ENCODE data around the gene FMNL1.
"Not testable (repeated sequence)": the region's sequence is repeated elsewhere in the genome, so short reads cannot be mapped to it uniquely, and the experiment has no call there.

Gene FMNL1, protein sequence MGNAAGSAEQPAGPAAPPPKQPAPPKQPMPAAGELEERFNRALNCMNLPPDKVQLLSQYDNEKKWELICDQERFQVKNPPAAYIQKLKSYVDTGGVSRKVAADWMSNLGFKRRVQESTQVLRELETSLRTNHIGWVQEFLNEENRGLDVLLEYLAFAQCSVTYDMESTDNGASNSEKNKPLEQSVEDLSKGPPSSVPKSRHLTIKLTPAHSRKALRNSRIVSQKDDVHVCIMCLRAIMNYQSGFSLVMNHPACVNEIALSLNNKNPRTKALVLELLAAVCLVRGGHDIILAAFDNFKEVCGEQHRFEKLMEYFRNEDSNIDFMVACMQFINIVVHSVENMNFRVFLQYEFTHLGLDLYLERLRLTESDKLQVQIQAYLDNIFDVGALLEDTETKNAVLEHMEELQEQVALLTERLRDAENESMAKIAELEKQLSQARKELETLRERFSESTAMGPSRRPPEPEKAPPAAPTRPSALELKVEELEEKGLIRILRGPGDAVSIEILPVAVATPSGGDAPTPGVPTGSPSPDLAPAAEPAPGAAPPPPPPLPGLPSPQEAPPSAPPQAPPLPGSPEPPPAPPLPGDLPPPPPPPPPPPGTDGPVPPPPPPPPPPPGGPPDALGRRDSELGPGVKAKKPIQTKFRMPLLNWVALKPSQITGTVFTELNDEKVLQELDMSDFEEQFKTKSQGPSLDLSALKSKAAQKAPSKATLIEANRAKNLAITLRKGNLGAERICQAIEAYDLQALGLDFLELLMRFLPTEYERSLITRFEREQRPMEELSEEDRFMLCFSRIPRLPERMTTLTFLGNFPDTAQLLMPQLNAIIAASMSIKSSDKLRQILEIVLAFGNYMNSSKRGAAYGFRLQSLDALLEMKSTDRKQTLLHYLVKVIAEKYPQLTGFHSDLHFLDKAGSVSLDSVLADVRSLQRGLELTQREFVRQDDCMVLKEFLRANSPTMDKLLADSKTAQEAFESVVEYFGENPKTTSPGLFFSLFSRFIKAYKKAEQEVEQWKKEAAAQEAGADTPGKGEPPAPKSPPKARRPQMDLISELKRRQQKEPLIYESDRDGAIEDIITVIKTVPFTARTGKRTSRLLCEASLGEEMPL

DNA sequence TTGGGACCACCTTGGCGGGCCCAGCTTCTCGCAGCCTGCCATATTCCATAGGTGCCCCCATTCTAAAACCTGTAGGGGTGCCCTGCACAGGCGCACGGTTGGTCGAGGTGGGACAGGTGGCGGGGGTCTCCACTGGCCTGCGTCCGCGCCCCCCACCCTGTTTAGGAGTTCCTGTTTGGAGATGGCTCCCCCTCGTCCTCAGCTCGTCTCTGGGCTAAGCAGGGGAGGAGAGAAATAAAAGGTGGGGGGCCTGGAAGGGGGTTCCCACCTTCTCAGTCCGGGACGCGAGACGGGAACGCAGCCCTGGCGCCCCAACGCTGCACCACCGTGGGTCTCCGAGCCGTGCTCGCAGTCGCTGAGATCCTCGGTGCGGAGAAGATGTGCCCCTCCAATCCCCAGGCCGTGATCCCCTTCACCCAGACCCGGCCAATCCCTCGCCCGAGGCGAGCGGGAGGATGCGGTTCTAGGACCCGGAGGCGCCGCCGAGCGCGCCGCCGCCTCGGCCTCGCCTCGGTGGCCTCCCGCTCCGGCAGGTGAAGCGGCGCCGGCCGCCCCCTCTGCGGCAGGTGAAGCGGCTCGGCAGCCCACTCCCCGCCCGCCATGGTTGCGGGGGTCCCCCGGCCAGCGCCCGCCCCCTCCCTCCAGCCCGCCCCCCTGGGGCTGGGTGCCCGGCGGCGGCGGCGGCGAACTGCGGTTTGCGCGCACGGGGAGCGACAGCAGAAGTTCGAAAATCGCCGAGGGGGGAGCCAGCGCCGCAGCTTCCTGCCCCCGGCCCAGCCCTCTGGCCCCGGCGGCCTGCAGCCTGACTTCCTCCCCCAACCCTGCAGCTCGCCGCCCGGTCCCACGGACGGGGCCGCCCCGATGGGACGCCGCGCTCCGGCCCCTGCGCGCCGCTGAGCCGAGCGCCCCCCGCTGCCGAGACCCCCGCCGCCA is at the start of gene FMNL1:
FMNL1 (plus strand) TSS at position 805 of the 933 bp plus-strand sequence. CDS start 240 bp downstream, outside the sequence.
- DNase-seq (ENCODE audit: low read depth in 1 of 2, low spot score in 1 of 2): peak; percentile 37 to 54

DNA sequence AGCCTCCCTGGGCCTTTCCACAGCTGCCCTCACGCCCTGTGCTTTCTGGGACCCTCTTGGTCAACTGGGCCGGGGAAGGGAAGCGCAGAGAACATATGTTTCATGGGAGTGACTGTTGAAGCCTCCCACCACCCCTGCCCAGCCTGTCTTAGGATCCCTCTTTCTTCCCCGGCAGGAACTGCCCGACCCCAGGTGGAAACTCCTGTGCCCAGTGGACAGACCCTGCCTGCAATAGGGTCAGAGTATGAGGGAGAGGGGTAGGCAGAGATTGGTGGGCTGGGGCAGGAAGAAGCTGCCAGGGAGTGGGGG is 49.5 kb upstream of the FMNL1 start:
- DNase-seq (ENCODE audit: low read depth in 1 of 2, low spot score in 1 of 2): no peak

GRCh38 chr17:45172541-45173286 is 49.0 kb upstream of the FMNL1 start:
- no peak for DNase-seq (ENCODE audit: low read depth in 1 of 2, low spot score in 1 of 2)

DNA sequence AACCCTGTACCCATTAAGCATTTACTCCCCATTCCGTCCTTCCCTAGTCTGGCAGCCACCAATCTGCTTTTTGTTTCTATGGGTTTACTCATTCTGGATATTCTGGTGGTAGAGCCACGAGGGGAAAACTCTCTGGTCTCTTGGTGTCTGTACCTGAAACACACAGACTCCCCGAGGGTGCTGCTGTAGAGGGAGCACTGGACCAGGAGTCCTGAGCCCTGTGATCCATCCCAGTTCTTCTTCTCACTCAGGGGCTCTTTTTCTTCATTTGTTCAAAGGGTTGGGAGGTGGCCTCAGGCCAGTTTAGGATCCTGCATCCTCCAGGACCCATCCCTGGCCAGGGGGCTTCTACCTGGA is 45.9 kb upstream of the FMNL1 start:
- DNase-seq (ENCODE audit: low read depth in 1 of 2, low spot score in 1 of 2): no peak

DNA sequence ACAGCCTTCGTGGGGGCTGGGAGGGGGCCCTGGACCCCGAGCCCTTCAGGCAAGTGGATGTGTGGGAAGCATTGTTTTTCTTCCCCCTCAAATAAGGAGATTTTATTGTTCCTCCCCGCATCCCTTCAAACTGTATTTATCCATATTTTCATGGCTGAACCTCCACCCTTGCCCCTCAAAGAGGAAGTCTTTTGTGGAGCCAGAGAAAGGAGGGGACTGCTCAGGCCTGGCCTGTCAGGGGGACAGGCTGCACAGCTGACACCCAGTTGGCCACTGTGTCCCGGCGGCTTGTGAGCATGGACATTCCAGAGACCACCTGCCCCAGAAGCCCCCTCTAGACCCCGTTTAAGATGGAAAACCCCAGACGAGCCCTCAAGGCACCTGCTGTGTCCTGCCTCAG is 44.1 kb upstream of the FMNL1 start:
- DNase-seq (ENCODE audit: low read depth in 1 of 2, low spot score in 1 of 2): no peak

- DNase-seq (ENCODE audit: low read depth in 1 of 2, low spot score in 1 of 2): no peak
These were observed 37.5 kb upstream of the FMNL1 start for GRCh38 chr17:45184144-45184543.

- DNase-seq (ENCODE audit: low read depth in 1 of 2, low spot score in 1 of 2): no peak
These were observed 34.8 kb upstream of the FMNL1 start for GRCh38 chr17:45186801-45187354.

- no peak for DNase-seq (ENCODE audit: low read depth in 1 of 2, low spot score in 1 of 2)
These were observed 32.7 kb upstream of the FMNL1 start for GRCh38 chr17:45189009-45189408.

DNA sequence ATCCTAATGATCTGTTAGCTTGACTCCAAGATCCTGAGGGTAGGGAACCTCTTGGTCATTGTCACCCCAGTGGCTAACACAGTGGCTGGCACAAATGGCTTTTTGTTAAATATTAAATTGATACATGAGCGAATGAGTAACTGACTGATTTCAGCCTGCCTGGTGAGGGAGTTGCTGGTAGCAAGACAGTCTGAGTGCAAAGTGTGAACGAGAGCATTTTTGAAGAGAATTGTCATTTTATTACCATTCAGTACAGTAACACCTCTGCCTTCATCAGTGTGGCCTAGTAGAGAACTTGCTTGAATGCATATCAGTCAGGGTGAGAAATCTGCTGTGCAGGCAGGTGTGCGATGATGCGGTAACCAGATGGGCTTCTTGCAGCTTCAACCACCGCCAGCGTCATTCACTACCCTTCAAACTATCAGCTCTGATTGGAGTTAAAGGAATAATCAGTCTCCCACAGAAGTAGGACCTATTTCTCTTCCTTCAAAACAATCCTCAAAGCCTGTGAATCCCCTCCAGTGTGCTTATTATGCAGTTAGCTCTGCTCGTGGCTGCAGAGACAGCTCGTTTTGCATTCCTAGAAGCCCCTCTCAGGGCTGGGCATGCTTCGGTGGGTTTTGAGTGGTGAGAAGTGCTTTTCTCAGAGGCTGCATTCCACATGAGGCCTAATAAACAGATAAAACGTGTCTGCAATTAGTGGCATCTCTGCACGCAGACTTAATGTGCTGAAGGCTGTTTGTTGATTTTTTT is 31.0 kb upstream of the FMNL1 start:
- DNase-seq (ENCODE audit: low read depth in 1 of 2, low spot score in 1 of 2): no peak

GRCh38 chr17:45195424-45195823 is 26.3 kb upstream of the FMNL1 start:
- no peak for DNase-seq (ENCODE audit: low read depth in 1 of 2, low spot score in 1 of 2)

- DNase-seq (ENCODE audit: low read depth in 1 of 2, low spot score in 1 of 2): no peak
These were observed 24.6 kb upstream of the FMNL1 start for GRCh38 chr17:45197108-45197507.

DNA sequence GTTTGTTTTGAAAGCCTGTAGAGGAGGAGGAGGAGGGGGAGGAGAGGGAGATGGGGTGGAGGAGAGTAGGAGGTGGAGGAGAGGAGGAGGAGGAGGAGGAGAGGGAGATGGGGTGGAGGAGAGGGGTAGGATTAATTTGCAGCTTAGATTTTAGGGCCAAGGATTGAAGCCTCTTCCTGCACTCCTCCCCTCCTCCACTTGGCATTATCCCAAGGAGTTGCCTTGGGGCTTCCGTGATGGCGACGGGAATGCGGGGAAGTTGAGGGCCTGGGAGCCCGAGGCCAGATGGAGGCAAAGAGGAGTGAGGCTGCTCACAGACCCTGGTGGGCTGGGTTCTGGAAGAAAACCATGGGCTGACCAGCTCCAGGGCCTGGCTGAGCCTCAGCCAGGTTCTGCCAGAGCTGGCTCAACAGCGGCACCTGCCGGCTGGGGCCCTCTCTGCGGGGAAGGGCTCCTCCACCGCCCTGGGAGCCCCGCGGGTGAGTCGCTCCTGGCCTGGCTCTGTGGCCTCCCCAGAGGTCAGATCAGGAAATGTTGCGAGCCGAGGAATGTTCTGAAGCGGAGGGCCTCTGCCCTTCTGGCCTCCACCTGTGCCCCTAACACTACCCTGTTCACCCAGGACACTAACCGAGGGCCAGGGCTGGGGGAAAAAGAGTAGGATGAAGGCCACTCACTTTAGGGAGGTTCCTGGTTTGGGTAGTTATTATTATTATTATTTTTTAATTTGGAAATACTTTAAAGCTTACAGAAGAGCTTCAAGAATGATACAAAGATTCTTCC is 23.9 kb upstream of the FMNL1 start:
- DNase-seq (ENCODE audit: low read depth in 1 of 2, low spot score in 1 of 2): peak; percentile 73 to 82

DNA sequence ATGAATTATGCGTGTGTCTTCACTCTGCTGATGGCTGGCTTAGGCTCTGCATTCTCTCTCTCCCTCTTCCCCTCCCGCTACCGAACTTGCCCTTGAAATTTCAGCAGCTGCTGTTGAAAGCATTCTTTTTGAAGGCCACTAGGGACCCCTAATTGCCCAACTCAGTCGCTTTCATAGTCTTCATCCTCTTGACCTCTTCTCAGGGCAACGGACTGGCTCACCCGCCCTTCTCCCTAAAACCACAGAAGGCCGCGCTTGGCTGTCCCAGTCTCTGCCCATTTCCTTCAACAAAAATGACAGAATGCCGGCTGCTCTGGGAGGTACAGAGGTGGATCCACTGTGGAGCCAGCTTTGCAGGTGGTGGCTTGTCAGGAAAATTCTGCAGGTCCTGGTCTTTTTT is 21.0 kb upstream of the FMNL1 start:
- no peak for DNase-seq (ENCODE audit: low read depth in 1 of 2, low spot score in 1 of 2)

- DNase-seq (ENCODE audit: low read depth in 1 of 2, low spot score in 1 of 2): no peak
These were observed 20.2 kb upstream of the FMNL1 start for GRCh38 chr17:45201457-45201856.

GRCh38 chr17:45201880-45202279 is 19.8 kb upstream of the FMNL1 start:
- DNase-seq (ENCODE audit: low read depth in 1 of 2, low spot score in 1 of 2): not testable (repeated sequence)

DNA sequence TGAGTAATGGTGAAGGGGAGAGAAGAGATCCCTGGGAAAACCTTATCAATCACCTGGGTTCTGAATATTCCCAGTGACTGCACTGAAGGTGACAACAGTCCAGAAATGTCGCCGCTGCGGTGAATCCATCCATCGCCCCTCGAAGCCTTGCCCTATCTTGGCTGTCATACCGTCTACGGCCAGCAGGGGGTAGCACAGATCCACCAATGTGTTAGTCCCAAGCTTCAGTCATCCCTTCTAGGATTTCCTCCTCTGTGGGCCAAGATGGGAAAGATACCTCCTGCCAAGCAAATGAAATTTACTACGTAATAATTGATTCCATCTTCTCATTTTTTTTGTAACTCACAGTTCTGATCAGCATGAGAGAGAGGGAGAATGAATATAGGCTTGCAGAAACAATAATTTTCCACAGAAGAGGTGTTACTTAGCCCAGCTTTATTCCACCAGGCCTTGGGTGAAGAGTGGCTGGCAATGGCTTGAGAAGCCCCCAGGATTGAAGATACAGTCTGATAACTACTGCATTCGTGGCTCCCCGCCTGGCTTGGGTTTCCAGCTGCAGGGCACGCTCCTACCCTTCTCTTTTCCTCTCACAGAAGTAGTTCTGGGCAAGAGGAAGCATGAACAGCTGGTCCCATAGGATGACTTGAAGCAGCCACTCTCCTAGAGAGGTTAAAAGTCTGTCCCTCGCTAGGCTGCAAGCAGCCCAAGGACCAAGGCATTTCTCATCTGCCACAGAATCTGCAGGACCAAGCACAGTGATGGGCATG is 2.6 kb upstream of the FMNL1 start:
- peak; percentile 75 to 91 for DNase-seq (ENCODE audit: low read depth in 1 of 2, low spot score in 1 of 2)

- DNase-seq (ENCODE audit: low read depth in 1 of 2, low spot score in 1 of 2): no peak
These were observed 1.6 kb upstream of the FMNL1 start for GRCh38 chr17:45220079-45220478.

DNA sequence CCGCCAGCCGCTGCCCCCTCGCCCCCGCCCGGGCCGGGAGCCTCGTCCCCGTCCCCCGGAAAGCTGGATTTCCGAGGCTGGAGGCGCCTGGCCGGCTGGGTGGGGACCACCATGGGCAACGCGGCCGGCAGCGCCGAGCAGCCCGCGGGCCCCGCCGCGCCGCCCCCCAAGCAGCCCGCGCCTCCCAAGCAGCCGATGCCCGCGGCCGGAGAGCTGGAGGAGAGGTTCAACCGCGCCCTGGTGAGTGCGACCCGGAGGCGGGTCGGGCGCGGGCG is 266 bp downstream of the FMNL1 start:
- DNase-seq (ENCODE audit: low read depth in 1 of 2, low spot score in 1 of 2): no peak
